Measurements from ENCODE around the gene ANXA10.

Gene ANXA10

DNA sequence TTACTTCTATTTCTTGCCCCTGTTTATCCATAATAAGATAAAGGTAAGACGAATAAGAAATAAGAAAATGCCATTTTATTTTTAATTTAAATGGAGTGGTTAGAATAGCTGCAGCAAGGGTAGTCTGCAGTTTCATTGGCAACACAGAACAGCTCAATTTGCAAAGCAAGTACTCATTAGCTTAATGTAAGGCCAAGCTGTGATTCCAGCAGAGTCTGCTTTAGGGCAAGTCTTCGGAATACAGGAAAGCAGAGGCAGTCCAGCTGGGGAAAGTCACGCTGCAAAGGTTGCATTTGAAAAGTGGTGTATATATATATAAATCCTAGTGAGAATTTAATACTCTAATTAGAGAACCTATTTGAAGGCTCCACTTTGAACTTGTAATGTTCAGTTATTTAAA, 59.0 kb downstream of the ANXA10 start:
- DNase-seq (ENCODE audit: low read depth), result no peak
- TF ChIP-seq CTCF (IDR thresholded peaks at IDR 0.05; ENCODE audit: control insufficient read depth, insufficient read depth, low read depth, low read length, missing control alignments), result no peak
- H3K4me3 ChIP-seq (ENCODE audit: control insufficient read depth, low read depth, low read length), result no peak overlapping the region

- no peak for TF ChIP-seq CTCF (IDR thresholded peaks at IDR 0.05; ENCODE audit: control insufficient read depth, insufficient read depth, low read depth, low read length, missing control alignments)
- DNase-seq (ENCODE audit: low read depth), result no peak
- H3K4me3 ChIP-seq (ENCODE audit: control insufficient read depth, low read depth, low read length), result no peak overlapping the region
Observed at GRCh38 chr4:168152837-168153500, 60.6 kb downstream of the ANXA10 start.

GRCh38 chr4:168153596-168154440, 61.5 kb downstream of the ANXA10 start:
- DNase-seq (ENCODE audit: low read depth), result peak; percentile 44
- peak; percentile 68 for TF ChIP-seq CTCF (IDR thresholded peaks at IDR 0.05; ENCODE audit: control insufficient read depth, insufficient read depth, low read depth, low read length, missing control alignments)
- no peak overlapping the region for H3K4me3 ChIP-seq (ENCODE audit: control insufficient read depth, low read depth, low read length)

GRCh38 chr4:168154546-168155277, 62.4 kb downstream of the ANXA10 start:
- DNase-seq (ENCODE audit: low read depth), result no peak
- TF ChIP-seq CTCF (IDR thresholded peaks at IDR 0.05; ENCODE audit: control insufficient read depth, insufficient read depth, low read depth, low read length, missing control alignments), result no peak
- no peak overlapping the region for H3K4me3 ChIP-seq (ENCODE audit: control insufficient read depth, low read depth, low read length)

- no peak for TF ChIP-seq CTCF (IDR thresholded peaks at IDR 0.05; ENCODE audit: control insufficient read depth, insufficient read depth, low read depth, low read length, missing control alignments)
- no peak for DNase-seq (ENCODE audit: low read depth)
- H3K4me3 ChIP-seq (ENCODE audit: control insufficient read depth, low read depth, low read length), result no peak overlapping the region
Observed at GRCh38 chr4:168162604-168163003, 70.3 kb downstream of the ANXA10 start.

DNA sequence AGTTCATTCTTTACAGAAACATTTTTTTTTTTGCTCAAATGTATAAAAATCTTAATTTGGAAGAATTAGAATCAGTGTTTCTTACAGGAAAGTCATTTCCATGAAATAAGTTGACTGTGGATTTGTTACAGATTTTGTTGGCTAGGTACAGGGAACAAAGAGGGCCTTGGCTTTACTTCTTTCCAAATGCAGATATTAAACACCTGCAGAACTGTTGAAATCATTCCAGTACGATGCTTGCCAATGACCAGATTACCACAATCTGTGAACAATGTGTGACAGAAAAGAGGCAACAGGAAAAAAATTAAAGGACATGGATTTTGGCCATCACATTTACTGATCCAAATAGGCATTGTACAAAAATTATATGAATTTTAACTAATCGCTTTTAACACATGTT, 70.8 kb downstream of the ANXA10 start:
- no peak for DNase-seq (ENCODE audit: low read depth)
- no peak for TF ChIP-seq CTCF (IDR thresholded peaks at IDR 0.05; ENCODE audit: control insufficient read depth, insufficient read depth, low read depth, low read length, missing control alignments)
- no peak overlapping the region for H3K4me3 ChIP-seq (ENCODE audit: control insufficient read depth, low read depth, low read length)

All from AG09309 (cell line).